Dedifferentiated amniotic fluid mesenchymal stem cell (primary cell): ENCODE measurements around the gene SLC26A9.

Experiments
- DNase-seq: peaks from one replicate; pipeline ENCODE4 v3.0.0-alpha.2; 2016; ENCODE audit errors: extremely low spot score

SLC26A9 gene

GRCh38 chr1:205972491-205973168 is 29.4 kb upstream of the SLC26A9 start:
- DNase-seq, result no peak

GRCh38 chr1:205972081-205972480 is 28.8 kb upstream of the SLC26A9 start:
- no peak for DNase-seq

GRCh38 chr1:205971082-205971481 is 27.8 kb upstream of the SLC26A9 start:
- DNase-seq, result no peak

- DNase-seq, result no peak
Measured at GRCh38 chr1:205970486-205970885, 27.2 kb upstream of the SLC26A9 start.

DNA sequence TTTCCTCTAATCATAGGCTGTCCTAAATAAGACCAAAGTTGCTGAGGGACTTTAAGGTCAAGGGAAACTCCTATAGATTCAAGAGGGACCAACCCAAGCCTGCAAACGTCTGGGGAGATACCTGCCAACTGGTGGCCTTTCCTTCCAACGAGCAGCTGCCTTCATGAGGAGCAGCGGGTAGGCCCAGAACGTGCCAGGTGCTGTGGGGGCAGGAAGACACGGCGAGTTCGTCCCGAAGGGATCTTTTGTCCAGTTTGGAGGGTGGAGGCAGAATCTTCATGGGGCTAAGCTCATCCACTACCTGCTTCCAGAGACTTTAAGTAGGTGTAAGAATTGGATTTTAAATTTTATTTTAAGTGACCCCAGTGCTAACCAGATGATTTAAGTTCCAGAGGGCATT is 26.0 kb upstream of the SLC26A9 start:
- DNase-seq, result no peak

DNA sequence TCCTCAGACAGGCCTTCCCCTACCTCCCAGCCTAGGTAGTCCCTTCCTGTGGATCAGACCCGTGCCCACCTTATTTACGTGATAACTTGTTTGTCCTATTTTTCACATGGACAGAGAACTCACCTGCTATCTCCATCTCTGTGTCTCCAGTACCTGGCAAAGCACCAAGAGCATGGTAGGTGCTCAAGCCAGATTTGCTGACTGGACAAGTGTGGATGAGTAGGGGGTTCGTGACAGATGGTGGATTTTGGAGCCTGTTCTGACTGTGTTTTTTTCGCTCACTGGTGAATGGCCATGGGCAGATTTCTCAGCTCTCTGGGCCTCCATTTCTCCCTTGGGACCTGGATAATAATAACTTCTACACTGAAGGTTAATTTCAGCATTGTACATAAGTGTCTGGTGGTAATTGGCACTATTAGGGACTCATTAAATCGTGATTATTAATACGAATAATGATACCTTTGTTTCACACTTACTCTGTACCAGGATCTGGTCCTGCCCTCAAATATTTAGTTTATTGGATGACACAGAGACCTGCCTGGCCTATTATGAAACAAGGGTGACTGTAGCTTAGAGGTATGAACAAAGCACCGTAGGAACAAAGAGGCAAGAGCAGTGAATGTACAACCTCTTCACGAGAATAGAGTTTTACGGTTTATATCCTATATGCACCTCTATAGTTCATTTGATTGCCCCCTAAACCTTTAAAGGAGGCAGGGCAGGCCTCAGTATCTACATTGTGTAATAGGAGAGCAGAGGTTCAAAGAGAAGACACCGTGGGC is 24.5 kb upstream of the SLC26A9 start:
- DNase-seq, result no peak

GRCh38 chr1:205965036-205965884 is 22.0 kb upstream of the SLC26A9 start:
- DNase-seq, result no peak

GRCh38 chr1:205963352-205964155 is 20.3 kb upstream of the SLC26A9 start:
- DNase-seq, result no peak

- DNase-seq, result no peak
Measured at GRCh38 chr1:205962821-205963221, 19.6 kb upstream of the SLC26A9 start.

GRCh38 chr1:205961991-205962820 is 18.9 kb upstream of the SLC26A9 start:
- DNase-seq, result no peak

DNA sequence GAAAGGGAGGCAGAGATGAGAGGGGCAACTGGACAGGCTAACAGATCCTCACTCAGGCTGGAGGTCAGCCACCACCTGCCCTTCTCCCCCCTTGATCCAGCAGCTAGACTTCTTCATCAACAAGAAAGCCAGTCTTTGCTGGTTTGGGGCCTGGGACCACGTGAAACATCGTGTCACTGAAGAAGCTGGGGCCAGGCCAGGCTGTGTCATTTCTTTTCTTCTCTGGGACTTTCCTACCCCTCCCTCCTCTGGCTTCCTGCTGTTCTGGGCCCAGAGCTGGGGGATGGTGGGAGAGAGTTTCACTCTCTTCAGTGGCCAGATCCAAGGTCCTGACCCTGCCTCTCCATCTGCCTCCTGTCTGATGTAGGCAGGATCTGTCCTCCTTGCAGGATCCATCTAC is 18.1 kb upstream of the SLC26A9 start:
- no peak for DNase-seq

- no peak for DNase-seq
Measured at GRCh38 chr1:205959789-205960188, 16.5 kb upstream of the SLC26A9 start.

DNA sequence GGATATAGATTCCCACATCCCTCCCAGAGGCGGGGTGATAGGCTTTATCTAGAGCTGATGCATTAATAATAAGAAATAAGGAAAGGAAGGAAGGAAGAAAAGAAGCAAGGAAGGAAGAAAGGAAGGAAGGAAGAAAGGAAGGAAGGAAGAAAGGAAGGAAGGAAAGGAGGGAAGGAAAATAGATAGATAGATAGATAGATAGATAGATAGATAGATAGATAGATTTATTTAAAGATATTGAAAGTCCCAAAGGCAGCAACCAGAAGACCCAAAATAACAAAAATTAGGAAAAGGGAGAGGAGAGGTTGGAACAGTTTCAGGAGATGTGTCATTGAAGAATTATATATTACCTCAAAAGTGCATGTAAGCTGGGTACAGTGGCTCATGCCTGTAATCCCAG is 12.2 kb upstream of the SLC26A9 start:
- no peak for DNase-seq

GRCh38 chr1:205954819-205955404 is 11.7 kb upstream of the SLC26A9 start:
- no peak for DNase-seq

DNA sequence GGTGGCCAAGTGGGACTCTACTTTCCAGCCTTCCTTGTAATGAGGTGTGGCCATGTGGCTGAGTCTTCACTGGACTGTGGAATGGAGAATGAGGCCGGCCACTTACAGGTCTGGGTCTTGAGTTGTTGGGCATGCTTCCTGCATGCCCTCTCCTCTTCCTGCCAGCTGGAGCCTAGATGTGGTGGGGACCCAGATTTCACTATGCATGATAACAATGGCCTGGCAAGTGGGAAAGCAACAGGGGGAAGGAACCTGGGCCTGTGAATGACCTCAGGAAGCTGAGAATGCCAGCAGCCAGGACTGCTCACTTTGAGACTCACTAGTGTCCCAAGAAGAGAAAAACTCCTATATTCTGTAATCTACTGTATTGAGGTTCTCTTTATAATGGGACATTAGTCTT is 8.5 kb upstream of the SLC26A9 start:
- DNase-seq, result no peak

DNA sequence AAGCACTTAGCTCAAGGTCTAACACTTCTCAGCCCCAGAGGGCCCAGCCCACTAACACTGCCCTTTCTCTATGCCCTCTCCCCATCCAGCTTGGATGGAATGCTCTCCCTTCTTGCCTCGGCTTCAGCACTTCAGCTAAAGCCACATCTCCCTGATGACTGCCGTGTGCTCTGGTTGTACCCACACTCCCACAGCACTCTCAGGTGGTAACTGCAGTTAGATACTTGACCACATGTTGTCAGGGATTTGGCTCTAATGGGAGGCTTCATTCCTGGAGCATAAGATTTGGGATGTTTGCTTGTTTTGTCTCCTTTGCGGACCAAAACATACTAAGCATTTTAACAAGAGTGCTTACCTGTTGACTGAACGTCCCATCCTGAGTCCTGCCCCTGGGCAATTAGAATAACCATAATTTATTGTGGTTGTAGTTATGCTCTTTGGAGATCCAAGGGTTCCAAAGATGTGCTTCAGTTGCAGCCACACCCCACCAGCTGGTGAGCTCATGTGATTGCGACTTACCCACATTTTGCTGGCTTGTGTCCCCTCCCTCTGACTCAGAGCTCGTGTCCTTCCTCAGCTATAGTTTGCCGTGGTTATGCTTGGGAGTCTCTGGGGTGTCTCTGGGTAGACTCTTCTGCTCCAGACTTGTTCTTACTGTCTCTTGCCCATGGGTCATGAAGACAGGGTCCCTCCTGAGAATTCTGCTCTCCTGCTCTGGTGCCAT is 7.7 kb upstream of the SLC26A9 start:
- DNase-seq, result no peak

DNA sequence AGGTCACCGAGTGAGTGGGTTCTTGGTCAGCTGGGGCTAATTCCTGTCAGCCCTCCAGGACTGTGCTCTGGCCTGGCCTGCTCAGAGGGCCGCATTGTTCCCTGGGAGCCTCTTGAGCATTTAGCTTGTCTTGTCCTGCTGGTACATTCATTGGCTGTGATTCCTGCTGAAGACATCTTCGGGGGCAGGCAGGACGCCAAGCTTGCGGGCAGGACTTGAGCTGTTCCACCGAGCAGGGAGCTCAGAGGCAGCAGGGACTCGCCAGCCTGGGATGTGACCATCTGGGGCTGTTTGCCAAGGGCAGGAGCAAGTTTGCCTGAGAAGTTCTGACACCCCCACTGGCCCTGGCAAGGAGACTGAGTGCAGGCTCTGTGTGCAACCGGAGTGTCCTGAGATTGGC is 7.0 kb upstream of the SLC26A9 start:
- DNase-seq, result no peak

DNA sequence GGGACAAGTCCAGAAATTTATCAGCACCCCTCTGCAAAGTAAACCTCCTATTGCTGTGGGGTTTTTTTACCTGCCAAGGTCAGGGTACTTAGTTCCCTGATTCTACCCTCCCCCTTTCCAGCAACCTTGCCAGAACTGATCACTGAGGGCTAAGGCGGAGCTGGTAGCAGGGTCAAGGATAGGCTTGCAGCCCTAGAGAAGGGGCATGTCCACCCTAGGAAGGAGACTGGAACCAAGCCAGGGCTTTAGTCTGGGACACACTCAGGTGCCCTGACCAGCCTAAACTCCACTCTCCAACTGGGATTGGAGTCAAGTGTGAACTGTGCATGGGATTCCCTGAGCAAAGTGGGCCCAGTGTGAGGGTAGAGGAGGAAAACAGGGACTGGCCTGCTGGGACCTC is 6.5 kb upstream of the SLC26A9 start:
- DNase-seq, result no peak

DNA sequence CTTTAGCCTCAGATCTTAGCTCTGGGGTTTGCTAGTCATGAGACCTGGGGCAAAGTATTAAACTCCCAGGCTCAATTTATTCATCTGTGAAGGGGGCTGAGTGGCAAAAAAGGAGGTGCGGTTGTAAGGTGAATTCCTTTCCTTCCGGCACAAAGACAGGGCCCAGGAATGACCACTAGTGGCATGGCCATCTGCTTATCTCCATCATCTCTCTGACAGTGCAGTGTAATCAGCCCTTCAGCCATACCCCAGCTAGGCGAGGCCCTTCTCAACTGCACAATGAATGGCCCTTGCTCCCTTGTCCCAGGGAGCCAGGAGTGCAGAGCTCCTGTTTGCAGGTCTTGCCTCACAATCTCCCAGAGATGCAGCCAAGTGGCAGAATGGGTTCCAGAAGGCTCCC is 5.6 kb upstream of the SLC26A9 start:
- no peak for DNase-seq

- no peak for DNase-seq
Measured at GRCh38 chr1:205948039-205948438, 4.8 kb upstream of the SLC26A9 start.
